Measurements from ENCODE around the gene TPRG1.

TPRG1 gene

DNA sequence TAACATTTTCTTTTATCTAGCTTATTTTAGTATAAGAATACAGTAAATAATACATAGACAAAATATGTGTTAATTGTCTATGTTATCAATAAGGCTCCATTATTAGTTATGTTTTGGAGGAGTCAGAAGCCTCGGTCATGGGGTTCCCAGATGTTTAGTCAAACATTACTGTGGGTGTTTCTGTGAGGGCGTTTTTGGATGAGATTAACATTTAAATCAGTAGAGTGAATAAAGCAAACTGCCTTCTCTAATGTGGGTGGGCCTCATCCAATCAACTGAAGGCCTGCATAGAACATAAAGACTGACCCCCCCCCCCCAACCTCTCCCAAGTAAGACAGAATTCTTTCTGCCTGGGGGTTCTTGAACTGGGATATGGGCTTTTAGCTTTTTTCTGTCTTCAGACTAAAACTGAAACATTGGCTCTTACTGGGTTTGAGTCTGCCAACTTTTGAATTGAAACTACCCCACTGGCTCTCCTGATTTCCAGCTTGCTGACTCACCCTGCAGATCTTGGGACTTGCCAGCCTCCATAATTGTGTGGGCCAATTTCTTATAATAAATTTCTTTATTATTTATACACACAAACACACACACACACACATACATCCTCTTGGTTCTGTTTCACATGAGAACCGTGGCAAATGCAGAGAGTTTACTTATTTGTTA is 192.0 kb downstream of the TPRG1 start:
- no peak for DNase-seq

DNA sequence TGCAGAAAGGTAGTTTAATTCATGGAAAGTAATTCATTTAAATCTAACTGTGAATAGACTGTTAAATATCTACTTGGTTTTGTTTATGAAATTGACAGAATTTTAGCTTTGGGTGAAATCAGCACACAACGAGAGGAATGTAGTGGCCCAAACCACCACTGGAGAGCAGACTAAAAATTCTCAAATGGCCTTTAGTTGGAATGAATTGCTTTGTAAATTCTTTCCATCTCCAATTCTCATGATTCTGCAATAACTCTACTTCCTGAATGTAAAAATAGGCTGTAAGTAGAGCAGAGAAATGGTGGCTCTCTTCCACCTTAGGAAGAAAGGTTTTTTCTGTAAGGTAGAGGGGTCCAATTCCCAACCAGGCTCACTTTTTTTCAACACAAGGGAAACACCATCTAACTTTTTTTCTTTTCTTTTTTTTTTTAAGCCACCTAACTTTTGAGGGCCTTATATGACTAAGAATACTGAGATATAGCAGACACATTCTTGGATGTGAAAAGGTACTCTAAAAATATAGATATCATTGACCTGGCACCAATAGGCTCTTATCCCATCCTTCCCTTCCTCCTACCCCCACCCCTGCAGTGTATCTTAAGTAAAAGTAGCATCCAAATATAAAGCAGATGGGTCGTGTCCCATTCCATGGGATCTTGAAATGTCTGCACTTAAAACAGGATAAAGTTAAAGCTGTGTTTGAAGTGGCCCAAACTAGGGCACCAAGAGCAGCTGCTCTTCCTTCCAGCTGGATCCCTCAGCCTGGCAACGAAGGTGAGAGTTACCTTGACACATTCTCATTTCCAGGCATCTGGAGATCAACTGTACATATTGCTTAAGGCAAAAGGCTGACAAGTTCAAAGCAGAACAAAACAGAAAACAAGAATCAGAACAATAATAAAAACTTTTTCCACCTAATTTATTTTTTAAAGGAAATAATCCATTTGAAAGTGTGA is 194.1 kb downstream of the TPRG1 start:
- no peak for DNase-seq

DNA sequence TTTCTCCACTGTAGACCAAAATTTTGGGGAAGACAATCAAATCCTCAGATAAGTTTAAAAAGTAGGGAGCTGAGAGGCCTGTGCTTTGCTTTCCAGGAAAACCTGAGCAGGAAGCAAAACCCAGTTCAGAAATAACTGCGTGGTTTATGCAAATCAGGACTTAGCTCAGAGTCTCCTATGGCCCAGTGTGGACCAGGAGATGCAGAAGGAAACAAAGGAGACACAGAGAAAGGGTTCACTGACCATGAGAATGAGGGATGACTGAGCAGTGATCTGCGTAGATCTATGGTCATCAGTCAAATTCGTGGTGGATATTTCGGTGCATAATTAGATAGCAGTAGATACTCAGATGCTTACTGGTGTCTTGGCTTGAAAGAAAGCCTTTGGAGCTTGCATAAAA is 196.6 kb downstream of the TPRG1 start:
- no peak for DNase-seq

DNA sequence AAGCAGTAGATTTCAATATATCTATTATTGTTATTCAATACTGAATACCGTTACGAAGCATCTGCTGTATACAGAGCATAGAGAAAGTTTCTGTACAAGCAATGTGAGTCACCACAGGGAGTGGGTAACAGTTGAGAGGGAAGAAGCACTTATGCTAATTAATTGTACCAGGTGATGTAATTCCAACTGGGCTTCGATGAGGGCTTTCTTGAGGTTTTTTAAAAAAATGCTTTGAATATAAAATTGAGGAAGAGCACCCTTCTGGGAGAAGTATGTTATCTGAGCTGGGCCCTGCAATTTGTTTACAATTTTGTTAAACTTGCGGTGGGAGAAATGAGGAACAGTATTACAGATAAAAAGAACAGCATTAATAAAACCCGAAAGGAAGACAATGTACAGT is 197.9 kb downstream of the TPRG1 start:
- no peak for DNase-seq

DNA sequence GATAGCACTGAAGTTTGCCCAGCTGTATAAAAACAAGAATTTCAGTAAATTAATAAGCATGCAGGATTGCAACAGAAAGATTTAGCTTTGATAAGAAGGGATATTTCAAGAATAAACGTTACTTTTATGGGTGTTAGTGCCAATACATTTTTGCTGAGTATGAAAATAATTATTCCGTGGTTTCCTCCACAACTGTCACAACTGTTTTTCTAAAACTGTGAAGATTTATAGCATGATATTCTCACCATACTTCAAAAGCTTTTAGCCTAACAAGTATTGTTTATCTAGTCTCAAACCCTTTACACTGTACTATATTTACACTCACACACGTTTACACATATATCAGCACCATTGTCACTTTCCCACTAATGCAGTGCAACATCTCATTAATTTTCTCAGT is 200.5 kb downstream of the TPRG1 start:
- DNase-seq = no peak
